ENCODE results near the gene FNDC8.
A peak's percentile ranks its signal among the peaks of the same experiment; 100 is the strongest.

FNDC8 gene

GRCh38 chr17:35154196-35155165 lies 33.1 kb downstream of the FNDC8 start:
- no peaks in the 10 kb centered on the region for H3K4me1 ChIP-seq (ENCODE audit: control insufficient read depth, insufficient read depth, low read length, poor library complexity, severe bottlenecking)
- no peak overlapping the region for H3K27ac ChIP-seq (ENCODE audit: insufficient read depth, low read length, poor library complexity, severe bottlenecking)
- no peak for DNase-seq
- no peaks in the 10 kb centered on the region for H3K36me3 ChIP-seq (ENCODE audit: control insufficient read depth, insufficient read depth, low read length)
- H3K27me3 ChIP-seq (replicated peaks; ENCODE audit: control insufficient read depth, insufficient read depth, low read length, poor library complexity, severe bottlenecking) = no peaks in the 10 kb centered on the region
- H3K4me3 ChIP-seq (ENCODE audit: insufficient read depth, low read depth, low read length, poor library complexity, severe bottlenecking) = no peak overlapping the region
- no peaks in the 10 kb centered on the region for H3K9me3 ChIP-seq (ENCODE audit: control insufficient read depth, low read length)

- Histone ChIP-seq H3K27me3 (replicated peaks; ENCODE audit: control insufficient read depth, insufficient read depth, low read length, poor library complexity, severe bottlenecking) (no peaks in the 10 kb centered on the region), H3K27ac (ENCODE audit: insufficient read depth, low read length, poor library complexity, severe bottlenecking) (no peak overlapping the region), H3K9me3 (ENCODE audit: control insufficient read depth, low read length) (no peaks in the 10 kb centered on the region), H3K4me3 (ENCODE audit: insufficient read depth, low read depth, low read length, poor library complexity, severe bottlenecking) (no peak overlapping the region), H3K36me3 (ENCODE audit: control insufficient read depth, insufficient read depth, low read length) (no peaks in the 10 kb centered on the region), H3K4me1 (ENCODE audit: control insufficient read depth, insufficient read depth, low read length, poor library complexity, severe bottlenecking) (no peaks in the 10 kb centered on the region)
- DNase-seq = no peak
Observed at GRCh38 chr17:35155246-35155645, 33.8 kb downstream of the FNDC8 start.

GRCh38 chr17:35159940-35160339 lies 38.5 kb downstream of the FNDC8 start:
- Histone ChIP-seq H3K4me1 (ENCODE audit: control insufficient read depth, insufficient read depth, low read length, poor library complexity, severe bottlenecking) (peaks cover 18% of the 10 kb centered on the region), H3K4me3 (ENCODE audit: insufficient read depth, low read depth, low read length, poor library complexity, severe bottlenecking) (no peak overlapping the region), H3K36me3 (ENCODE audit: control insufficient read depth, insufficient read depth, low read length) (no peaks in the 10 kb centered on the region), H3K9me3 (ENCODE audit: control insufficient read depth, low read length) (no peaks in the 10 kb centered on the region), H3K27me3 (replicated peaks; ENCODE audit: control insufficient read depth, insufficient read depth, low read length, poor library complexity, severe bottlenecking) (no peaks in the 10 kb centered on the region), H3K27ac (ENCODE audit: insufficient read depth, low read length, poor library complexity, severe bottlenecking) (peak overlapping the region; percentile 9)
- DNase-seq = no peak

- no peak overlapping the region for H3K4me3 ChIP-seq (ENCODE audit: insufficient read depth, low read depth, low read length, poor library complexity, severe bottlenecking)
- H3K36me3 ChIP-seq (ENCODE audit: control insufficient read depth, insufficient read depth, low read length) = no peaks in the 10 kb centered on the region
- H3K27me3 ChIP-seq (replicated peaks; ENCODE audit: control insufficient read depth, insufficient read depth, low read length, poor library complexity, severe bottlenecking) = no peaks in the 10 kb centered on the region
- H3K9me3 ChIP-seq (ENCODE audit: control insufficient read depth, low read length) = no peaks in the 10 kb centered on the region
- H3K27ac ChIP-seq (ENCODE audit: insufficient read depth, low read length, poor library complexity, severe bottlenecking) = peak overlapping the region; percentile 70
- peaks cover 24% of the 10 kb centered on the region for H3K4me1 ChIP-seq (ENCODE audit: control insufficient read depth, insufficient read depth, low read length, poor library complexity, severe bottlenecking)
- peak in 1 of 3 donors; percentile 32 for DNase-seq
Observed at GRCh38 chr17:35160354-35161201, 39.2 kb downstream of the FNDC8 start.

- H3K27me3 ChIP-seq (replicated peaks; ENCODE audit: control insufficient read depth, insufficient read depth, low read length, poor library complexity, severe bottlenecking) = no peaks in the 10 kb centered on the region
- H3K4me3 ChIP-seq (ENCODE audit: insufficient read depth, low read depth, low read length, poor library complexity, severe bottlenecking) = no peak overlapping the region
- no peaks in the 10 kb centered on the region for H3K9me3 ChIP-seq (ENCODE audit: control insufficient read depth, low read length)
- no peaks in the 10 kb centered on the region for H3K36me3 ChIP-seq (ENCODE audit: control insufficient read depth, insufficient read depth, low read length)
- H3K27ac ChIP-seq (ENCODE audit: insufficient read depth, low read length, poor library complexity, severe bottlenecking) = peak overlapping the region; percentile 70
- no peak for DNase-seq
- H3K4me1 ChIP-seq (ENCODE audit: control insufficient read depth, insufficient read depth, low read length, poor library complexity, severe bottlenecking) = peaks cover 26% of the 10 kb centered on the region
Observed at GRCh38 chr17:35161281-35161761, 39.9 kb downstream of the FNDC8 start.

GRCh38 chr17:35162755-35163154 lies 41.3 kb downstream of the FNDC8 start:
- no peaks in the 10 kb centered on the region for H3K9me3 ChIP-seq (ENCODE audit: control insufficient read depth, low read length)
- peaks cover 26% of the 10 kb centered on the region for H3K4me1 ChIP-seq (ENCODE audit: control insufficient read depth, insufficient read depth, low read length, poor library complexity, severe bottlenecking)
- peak overlapping the region; percentile 70 for H3K27ac ChIP-seq (ENCODE audit: insufficient read depth, low read length, poor library complexity, severe bottlenecking)
- no peak for DNase-seq
- no peak overlapping the region for H3K4me3 ChIP-seq (ENCODE audit: insufficient read depth, low read depth, low read length, poor library complexity, severe bottlenecking)
- H3K36me3 ChIP-seq (ENCODE audit: control insufficient read depth, insufficient read depth, low read length) = no peaks in the 10 kb centered on the region
- H3K27me3 ChIP-seq (replicated peaks; ENCODE audit: control insufficient read depth, insufficient read depth, low read length, poor library complexity, severe bottlenecking) = no peaks in the 10 kb centered on the region

GRCh38 chr17:35163886-35164285 lies 42.5 kb downstream of the FNDC8 start:
- Histone ChIP-seq H3K4me3 (ENCODE audit: insufficient read depth, low read depth, low read length, poor library complexity, severe bottlenecking) (no peak overlapping the region), H3K27me3 (replicated peaks; ENCODE audit: control insufficient read depth, insufficient read depth, low read length, poor library complexity, severe bottlenecking) (no peaks in the 10 kb centered on the region), H3K36me3 (ENCODE audit: control insufficient read depth, insufficient read depth, low read length) (no peaks in the 10 kb centered on the region), H3K9me3 (ENCODE audit: control insufficient read depth, low read length) (no peaks in the 10 kb centered on the region), H3K4me1 (ENCODE audit: control insufficient read depth, insufficient read depth, low read length, poor library complexity, severe bottlenecking) (peaks cover 26% of the 10 kb centered on the region), H3K27ac (ENCODE audit: insufficient read depth, low read length, poor library complexity, severe bottlenecking) (no peak overlapping the region)
- DNase-seq = no peak

- no peaks in the 10 kb centered on the region for H3K27me3 ChIP-seq (replicated peaks; ENCODE audit: control insufficient read depth, insufficient read depth, low read length, poor library complexity, severe bottlenecking)
- DNase-seq = no peak
- no peaks in the 10 kb centered on the region for H3K9me3 ChIP-seq (ENCODE audit: control insufficient read depth, low read length)
- H3K27ac ChIP-seq (ENCODE audit: insufficient read depth, low read length, poor library complexity, severe bottlenecking) = no peak overlapping the region
- no peaks in the 10 kb centered on the region for H3K36me3 ChIP-seq (ENCODE audit: control insufficient read depth, insufficient read depth, low read length)
- no peak overlapping the region for H3K4me3 ChIP-seq (ENCODE audit: insufficient read depth, low read depth, low read length, poor library complexity, severe bottlenecking)
- H3K4me1 ChIP-seq (ENCODE audit: control insufficient read depth, insufficient read depth, low read length, poor library complexity, severe bottlenecking) = peaks cover 26% of the 10 kb centered on the region
Observed at GRCh38 chr17:35164716-35165115, 43.3 kb downstream of the FNDC8 start.

GRCh38 chr17:35166526-35166925 lies 45.1 kb downstream of the FNDC8 start:
- no peak overlapping the region for H3K4me3 ChIP-seq (ENCODE audit: insufficient read depth, low read depth, low read length, poor library complexity, severe bottlenecking)
- DNase-seq = no peak
- H3K36me3 ChIP-seq (ENCODE audit: control insufficient read depth, insufficient read depth, low read length) = no peaks in the 10 kb centered on the region
- H3K9me3 ChIP-seq (ENCODE audit: control insufficient read depth, low read length) = no peaks in the 10 kb centered on the region
- H3K27me3 ChIP-seq (replicated peaks; ENCODE audit: control insufficient read depth, insufficient read depth, low read length, poor library complexity, severe bottlenecking) = no peaks in the 10 kb centered on the region
- peaks cover 16% of the 10 kb centered on the region for H3K4me1 ChIP-seq (ENCODE audit: control insufficient read depth, insufficient read depth, low read length, poor library complexity, severe bottlenecking)
- no peak overlapping the region for H3K27ac ChIP-seq (ENCODE audit: insufficient read depth, low read length, poor library complexity, severe bottlenecking)
